Stimulated activated CD4-positive, alpha-beta T cell treated with anti-CD3 and anti-CD28 coated beads, TNF-alpha, amount 100 ng/mL, for 1 hour (primary cell): ENCODE data around the gene GALNT9.

Experiments used
- DNase-seq, 3 donors: peaks; one replicate each; pipeline ENCODE4 v3.0.0-alpha.2; 2020; ENCODE audit warnings: low read depth in 3 of 3, low spot score in 1 of 3

GALNT9 gene

DNA sequence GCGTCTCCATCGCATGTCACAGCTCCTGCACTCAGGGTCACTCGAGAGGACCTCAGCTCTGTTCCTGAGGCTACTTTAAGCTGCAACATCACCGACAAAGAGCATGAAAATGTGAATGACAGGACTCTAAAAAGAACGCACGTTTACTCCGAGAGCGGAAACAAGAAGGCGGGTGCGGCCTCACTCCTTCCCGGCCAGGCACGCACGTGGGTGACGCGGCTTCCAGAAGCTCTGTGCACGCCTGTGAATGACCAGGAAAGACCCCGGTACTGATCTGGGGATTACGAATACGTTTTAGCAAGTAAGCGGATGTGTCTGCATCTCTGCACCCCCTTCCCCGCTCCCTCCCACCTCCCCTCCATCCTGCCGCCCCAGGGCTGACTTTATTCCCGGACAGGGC lies 15.2 kb upstream of the GALNT9 start:
- DNase-seq, result no peak

DNA sequence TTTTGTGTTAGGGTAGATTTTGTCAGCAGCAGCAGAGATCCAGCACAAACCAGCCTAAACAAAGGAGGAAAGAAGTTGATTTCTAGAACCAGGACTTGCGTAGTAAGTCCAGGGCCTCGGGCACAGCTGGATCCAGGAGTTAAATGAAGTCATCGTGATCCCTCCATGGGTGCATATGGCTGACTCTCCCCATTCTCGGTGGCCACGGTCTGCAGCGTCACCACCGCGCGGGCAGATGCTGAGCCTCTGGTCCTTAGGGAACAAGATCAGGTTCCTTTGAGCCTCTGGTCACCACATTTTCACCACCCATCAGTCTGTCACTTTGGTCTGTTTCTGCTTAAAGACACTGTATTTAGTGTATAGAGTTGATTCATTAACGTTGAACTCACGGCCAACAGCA lies 14.8 kb upstream of the GALNT9 start:
- no peak for DNase-seq

DNA sequence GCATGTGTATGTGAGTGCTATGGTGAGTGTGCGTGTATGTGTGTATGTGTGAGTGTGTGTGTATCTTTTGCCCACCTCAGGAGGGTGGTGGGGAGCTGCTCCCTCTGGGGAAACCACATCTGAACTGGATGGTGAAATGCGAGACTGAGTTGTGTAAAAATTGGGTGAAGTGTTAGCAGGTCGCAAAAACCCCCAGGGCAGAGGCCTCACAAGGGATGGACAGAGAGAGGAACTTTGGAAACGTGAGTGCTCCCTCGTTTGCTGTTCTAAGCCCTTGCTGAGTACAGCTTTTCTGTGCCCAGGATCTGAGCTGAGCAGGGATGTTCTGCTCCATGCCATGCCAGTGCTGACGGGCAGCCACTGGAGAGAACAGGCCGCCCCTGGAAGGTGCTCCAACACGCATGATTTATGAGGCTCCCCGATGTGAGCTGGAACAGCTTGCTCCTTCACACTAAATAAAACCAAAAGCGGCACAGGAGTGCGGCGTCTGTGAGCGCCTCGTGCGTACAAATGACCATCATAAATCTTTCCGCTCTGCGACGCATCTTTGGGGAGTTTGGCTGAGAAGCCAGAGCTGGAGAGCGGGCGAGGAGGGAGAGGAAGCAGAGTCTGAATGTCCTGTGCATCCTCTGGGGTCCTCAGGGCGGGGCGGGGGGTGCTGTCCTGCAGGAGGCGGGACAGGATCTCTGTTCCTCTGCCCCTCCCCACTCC lies 14.1 kb upstream of the GALNT9 start:
- no peak for DNase-seq

DNA sequence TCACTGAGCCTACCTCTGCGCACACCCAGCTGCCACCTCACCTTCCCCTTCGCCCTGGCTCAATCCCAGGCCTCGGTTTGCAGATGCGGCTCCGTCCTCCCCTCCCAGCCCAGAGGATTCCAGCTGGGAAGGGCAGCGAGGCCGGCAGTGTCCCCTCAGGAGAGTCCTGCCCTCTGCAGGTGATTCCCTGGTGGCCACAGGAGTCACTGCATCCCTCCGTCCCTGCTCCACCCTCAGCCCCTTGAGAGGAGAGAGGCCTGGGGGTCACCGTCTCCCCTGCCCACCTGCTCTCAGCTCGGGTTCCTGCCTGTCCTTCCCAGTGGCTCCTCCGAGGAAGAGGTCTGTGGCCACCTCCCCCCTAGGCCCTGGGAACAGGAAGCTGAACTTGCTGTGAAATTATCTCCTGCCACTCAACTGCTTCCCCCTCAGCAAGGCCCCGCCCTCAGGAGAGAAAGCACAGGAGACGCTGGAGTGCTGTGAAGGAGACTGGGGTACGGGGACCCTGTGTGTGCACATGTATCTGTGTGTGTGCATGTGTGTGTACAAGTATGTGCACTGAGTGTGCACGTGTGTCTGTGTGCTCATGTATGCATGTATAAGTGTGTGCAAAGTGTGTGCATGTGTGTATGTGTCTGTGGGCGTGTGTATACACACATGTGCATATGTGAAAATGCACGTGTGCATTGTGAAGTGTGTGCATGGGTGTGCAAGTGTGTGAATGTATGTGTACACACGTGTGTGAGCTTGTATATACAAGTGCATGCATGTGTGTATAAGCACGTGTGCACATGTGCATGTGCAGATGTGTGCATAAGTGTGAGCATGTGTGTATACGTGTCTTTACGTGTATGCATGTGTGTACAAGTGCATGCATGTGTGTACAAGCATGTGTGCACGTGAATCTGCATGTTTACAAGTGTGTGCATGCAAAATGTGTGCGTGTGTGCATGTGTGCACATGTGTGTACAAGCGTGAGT lies 13.2 kb upstream of the GALNT9 start:
- DNase-seq, result no peak

DNA sequence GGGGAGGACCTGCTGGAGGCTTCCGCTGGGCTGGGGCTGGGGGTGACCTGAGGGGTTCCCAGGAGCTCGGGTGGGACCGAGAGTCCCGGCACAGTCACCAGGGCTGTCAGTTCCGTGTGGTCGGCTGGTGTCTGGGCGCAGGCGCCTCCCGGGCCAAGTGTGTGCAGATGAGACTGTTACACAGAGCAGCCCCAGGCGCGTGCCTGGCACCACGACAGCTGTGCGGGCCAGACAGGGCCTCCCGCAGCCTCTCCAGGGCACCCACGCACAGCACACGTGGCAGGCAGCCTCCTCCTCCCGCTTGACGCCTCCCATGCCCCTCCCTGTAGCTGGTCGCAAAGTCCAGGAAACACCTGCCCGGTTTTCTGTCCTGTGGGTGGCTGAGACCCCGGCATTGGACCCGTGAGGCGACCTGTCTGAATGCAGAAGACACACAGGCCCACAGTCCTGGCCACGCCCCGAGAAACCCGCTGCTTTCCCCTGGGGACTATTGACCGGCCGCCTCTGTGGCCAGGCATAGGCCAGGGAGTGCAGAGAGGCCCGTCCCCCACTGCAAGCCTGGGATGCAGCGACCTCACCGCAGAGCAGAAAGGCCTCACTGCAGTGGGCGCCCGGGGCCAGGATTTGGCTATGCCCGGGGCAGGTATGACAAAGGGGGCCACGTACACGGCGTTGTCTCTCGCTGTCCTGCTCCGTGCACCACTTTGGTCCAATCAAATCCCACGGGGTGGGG lies 12.1 kb upstream of the GALNT9 start:
- no peak for DNase-seq

DNA sequence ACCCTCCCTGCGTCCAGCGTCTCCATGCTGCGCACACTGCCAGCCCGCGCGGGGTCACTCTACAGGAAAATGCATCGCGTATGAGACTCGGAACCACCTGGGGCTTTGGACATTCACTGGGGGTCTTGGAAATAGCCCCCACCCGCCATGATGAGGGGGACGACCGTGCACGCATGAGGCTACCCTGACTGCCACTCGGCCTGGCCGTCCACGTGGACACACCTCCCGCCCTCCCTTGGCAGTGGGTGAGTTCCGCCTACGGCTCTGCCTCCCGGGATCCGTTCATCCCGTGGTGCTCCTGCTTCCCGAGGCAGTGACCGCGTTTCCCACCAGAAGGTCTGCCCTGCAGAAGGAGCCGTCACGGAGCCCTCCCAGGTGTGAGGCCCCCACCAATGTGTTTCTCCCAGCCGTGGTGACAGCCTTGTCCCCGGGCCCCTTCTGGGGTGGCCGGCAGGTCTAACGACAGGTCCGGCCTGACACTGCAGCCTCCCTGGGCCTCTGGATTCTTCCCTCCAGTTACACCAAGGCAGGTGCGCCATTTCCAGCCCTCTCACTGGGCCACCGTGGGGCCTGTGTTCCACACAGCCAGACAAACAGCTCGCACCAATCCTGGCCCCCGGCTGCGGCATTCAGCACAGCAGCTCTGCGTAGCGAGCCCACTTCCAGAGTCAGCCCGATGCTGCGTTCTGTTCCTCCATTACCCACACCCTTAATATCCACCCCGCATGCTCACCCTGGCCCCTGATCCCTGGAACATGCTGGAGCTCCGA lies 11.1 kb upstream of the GALNT9 start:
- DNase-seq, result no peak

DNA sequence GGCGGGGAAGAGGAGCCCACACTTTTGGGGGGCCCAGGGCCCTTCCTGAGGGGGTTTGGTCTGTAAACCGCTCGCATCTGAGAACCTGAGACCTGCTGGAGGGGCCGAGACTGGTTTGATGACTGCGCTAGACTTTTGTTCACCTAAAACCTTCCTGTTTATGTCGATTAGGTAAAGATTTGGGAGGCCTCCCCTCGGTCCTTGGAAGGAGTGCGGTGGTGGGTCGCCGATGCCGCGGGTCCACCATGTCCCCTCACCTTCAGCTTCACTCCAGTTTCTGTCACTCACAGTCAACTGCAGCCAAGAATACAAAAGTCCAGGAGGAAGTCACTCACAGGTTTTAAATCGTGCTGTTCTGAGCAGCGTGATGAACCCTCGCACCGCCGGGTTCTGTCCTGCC lies 10.5 kb upstream of the GALNT9 start:
- DNase-seq, result no peak

DNA sequence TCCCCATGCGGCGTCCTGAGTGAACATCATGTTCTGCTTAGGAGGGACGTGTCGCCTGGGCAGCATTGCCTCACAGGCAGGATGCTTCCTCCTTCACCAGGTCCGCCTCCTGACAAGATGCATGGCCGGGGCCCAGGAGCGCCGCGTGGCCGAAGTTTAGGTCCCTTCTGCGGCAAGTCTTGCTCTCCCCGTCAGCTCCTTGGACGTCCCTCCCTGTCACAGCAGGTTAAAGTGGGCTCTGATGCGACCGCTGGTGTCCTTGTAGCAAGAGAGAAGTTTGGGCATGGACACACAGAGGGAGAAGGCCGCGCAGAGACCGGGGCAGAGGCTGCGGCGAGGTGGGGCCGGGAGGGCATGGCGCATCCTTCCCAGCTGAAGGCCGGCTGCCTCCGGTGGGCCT lies 9.4 kb upstream of the GALNT9 start:
- no peak for DNase-seq

DNA sequence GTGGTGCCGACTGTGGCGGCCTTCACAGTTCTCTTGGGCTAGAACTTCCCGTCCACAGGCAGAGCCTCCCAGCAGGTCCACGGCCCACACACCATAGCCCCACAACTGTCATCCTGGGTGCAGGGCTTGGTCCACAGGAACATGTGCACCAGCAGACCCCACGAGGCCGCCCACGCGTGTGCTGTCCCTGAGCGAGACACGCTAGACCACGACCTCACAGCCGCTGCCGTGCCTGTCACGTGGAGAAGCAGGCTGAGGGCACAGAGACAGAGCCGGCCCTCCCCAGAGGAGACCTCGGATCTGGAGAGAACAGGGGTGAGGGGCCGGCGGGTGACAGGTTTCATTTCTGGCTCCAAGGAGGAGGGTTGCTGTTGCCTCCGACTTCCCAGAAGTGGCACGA lies 8.9 kb upstream of the GALNT9 start:
- DNase-seq, result no peak

DNA sequence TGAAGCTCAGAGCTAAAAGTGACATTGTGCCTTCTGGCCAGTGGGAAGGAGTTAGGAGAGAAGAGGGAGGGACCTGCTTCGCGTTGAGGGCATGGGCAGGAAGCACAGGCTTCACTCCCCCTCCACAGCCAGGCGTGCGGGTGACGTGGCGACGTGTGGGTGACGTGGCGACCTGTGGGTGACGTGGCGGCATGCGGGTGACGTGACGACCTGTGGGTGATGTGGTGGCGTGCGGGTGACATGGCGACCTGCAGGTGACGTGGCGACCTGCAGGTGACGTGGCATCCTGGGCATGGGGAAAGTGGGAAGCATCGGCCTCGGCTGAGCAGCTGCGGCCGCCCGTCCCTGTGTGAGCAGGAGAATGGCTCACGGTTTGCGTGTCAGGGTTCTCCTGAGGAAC lies 8.2 kb upstream of the GALNT9 start:
- DNase-seq, result no peak

DNA sequence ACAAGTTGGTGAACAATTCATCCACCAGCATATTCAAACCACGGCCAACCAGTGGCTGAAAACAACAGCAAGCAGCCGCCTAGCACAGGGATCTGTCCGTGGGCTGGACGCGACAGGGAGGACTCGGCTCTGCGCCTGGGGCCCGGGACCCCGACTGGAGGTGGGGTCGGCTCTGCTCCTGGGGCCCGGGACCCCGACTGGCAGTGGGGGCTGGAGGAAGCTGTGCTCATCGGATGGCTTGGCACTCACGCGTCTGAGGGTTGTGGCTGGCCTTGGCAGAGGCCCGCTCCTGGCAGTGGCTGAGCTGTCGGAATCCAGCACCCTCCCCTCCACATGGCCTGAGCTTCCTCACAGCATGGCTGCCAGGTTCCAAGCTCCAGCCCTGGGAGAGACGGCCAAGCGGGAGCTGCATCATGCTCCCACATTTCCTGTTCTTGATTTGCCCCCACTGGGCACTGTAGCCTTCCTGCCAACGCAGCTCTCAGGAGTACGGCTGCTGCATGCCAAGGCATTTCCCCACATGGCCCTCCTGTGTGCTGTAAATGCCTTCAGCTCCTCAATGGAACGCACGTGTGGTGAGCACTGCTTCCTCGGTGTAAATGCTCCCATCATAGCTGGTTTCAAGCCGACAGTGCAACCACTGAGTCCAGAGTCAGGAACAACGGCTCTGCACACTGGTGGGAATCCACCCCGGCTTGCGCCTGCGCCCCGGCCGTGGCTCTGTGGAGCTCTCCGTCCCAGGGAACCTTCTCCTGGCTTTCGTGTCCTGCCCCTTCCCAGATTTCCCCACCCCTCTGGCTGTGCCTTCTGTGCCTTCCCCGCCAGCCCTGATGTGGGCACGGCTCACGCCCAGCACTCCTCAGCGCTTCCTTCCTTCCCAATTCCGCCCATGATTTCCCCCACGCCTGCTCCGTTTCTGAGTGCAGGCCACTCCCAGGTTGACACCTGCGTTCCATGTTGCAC lies 7.3 kb upstream of the GALNT9 start:
- DNase-seq, result no peak

DNA sequence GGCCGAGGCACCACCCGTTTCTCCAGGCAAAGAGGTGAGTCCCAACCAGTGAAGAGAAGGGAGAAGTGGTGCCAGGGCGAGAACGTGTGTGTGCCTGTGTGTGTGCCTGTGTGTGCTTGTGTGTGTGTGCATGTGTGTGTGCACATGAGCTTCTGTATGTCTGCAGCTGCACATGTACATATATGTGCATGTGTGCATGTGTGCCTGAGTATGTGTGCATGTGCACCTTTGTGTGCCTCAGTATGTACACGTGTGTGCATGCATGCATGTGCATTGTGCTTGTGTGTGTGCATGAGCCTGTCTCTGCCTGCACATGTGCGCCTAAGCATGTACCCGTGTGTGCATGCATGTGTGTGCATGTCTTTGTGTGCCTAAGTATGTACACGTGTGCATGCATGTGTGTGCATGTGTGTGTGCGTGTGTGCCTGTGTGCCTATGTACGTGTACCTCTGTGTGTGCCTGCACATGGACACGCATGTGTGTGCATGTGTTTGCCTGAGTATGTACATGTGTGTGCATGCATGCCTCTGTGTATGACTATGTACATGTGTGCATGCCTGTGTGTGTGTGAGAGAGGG lies 5.9 kb upstream of the GALNT9 start:
- no peak for DNase-seq

DNA sequence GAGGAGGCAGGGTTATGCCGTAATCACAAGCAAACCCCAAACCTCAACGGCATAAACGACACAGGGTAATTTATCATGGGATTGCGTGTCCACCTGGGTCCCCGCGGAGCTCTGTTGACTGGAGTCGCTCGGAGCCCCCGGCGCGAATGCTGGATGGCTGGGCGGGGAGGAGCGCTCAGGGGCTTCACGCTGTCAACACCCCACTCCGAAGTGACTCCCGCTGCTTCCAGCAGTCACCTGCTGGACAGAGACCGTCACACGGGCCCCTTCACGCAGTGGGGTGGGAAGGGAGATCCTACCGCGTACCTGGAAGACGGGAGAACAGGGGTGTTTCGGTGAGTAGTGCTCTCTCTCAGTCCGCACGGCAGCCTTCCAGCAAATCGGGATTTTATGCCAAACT lies 4.4 kb upstream of the GALNT9 start:
- DNase-seq, result no peak

DNA sequence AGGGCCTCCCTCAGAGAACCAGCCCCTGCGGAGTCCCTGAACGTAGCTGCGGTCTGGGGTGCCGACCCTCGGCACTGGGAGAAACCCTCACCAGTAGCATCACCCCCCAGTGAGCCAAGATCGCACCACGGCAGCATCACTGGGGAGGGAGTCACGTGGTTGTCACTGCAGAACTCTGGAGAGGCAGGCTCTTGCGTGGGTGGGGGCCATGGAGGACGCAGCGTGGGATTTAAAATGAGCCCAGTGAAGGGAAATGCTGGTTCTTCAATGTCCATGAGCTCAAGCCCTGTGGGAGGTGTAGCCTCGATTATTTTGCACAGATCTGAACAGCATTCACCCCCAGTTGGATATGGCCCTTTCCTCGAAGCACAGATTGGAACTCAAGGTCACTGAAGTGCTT lies 3.9 kb upstream of the GALNT9 start:
- no peak for DNase-seq

DNA sequence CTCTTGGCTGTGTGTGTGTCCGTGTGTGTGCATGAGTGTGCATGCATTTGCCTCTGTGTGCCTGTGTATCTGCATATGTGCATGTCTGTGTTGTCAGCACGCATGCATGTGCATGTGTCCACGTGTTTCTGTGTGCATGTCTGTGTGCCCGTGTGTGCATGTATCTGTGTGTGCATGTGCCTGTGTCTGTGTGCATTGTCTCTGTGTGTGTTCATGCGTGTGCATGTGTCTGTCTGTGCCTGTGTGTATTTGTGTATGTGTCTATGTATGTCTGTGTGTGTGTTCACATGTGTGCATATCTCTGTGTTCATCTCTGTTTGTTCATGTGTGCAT lies 1.1 kb upstream of the GALNT9 start:
- no peak for DNase-seq

DNA sequence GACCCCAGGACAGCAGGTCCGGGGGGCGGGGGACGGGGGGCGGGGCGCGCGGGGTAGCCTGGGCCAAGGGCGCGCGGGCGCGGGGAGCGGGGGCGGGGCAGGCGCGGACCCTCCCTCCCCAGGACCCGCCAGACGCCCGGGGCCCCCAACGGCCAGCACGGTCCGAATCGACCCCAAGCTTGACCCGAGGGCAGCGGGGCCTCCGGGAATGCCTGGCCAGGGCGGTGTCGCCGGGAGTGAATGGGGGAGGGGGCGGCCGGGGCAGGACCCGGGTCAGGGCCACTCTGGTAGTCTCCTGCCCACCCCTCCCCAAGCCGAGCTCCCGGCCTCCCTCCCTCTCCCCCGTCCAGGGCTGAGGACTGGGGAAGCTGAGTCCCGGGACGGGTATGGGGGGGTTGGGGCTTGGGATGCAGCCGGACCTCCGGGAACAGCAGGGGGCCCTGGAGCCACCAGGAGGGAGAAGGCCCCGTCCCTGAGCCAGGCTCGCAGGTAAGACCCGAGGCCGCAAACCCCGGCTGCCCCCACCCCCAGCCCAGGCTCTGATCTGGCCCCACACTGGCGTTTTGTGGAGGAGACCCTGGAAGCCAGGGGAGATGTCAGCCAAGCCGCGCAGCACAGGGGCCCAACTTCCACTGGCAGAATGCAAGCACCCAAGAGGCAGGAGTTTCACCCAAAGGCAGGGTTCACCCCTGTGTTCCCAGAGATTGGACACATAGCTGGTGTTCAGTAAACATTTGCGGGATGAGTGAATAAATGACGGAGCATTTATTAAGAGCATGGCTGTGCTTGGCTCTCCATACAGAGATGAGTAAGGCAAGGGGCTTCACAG lies 545 bp upstream of the GALNT9 start:
- DNase-seq, result no peak

DNA sequence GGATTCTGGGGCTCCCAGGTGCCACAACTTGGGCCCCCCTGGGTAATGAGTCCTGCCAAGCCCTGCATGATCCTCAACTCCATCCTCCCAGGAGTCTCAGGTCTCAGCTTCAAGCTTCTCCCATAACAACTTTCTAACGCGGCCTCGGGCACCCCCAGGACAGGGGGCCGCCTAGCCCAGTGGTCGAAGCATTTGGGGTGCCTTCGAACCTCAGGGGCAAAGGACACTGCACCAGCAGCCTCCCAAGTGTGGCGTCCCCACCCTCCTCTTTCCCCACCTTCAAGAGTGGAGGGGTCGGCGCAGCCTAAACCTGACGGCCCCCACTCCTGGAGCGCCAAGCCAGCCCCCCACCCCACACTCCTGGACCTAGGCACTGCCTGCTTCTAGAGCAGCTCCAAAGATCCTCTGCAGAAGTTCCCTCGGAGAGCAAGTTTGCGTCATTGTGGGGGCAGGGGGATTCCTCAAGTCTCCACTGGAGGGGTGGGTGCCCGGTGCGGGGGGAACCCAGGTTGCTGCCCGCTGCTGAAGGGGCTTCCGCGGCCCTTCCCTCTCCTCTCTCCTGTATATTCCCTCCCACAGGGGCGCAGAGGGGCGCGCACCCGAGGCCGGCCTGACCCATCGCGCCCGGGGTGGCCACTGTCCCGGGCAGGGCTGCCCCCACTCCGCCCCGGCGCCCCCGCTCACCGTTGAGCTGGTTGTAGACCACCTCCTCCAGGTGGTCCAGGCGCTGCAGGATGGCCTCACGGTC lies 933 bp downstream of the GALNT9 start:
- no peak for DNase-seq
